ENCODE measurements around the gene OR9Q2. TPM values are rescaled to one million over a fixed set of nuclear protein-coding genes. Genes with fewer than 3 reads are reported as not detected.

OR9Q2 gene
- total RNA-seq (2022) (not detected in 2 replicates), Bru-seq, nascent RNA (percentile 24 among the genes with signal in this experiment), BruChase-seq, experiment 1, labeled RNA remaining after a 2-hour chase (percentile 17 among the genes with signal in this experiment), BruChase-seq, experiment 2, labeled RNA remaining after a 6-hour chase (percentile 16 among the genes with signal in this experiment)
- long read RNA-seq, result 0 reads

- no peaks in the 10 kb centered on the region for H3K27me3 ChIP-seq (replicated peaks; ENCODE audit: control insufficient read depth, insufficient read depth, low read length)
- DNase-seq, result no peak
- H3K27me3 Mint-ChIP-seq (ENCODE audit: insufficient read depth, unreplicated experiment), result no peaks in the 10 kb centered on the region
- intact Hi-C loops (cut with micrococcal nuclease; ENCODE audit: unreplicated experiment), result no loop called here
- no peak for TF ChIP-seq CTCF (IDR thresholded peaks at IDR 0.05; ENCODE audit: insufficient read depth in 1 of 2, low read depth in 1 of 2, low read length in 1 of 2, severe bottlenecking in 1 of 2, unreplicated experiment in 1 of 2)
- H3K4me1 ChIP-seq, result peaks cover 52% of the 10 kb centered on the region
- ChIA-PET POLR2A (no interaction called here), CTCF (no interaction called here)
- peaks cover 38% of the 10 kb centered on the region for H3K9me3 Mint-ChIP-seq (ENCODE audit: unreplicated experiment)
- H3K9me3 ChIP-seq, result peaks cover 4% of the 10 kb centered on the region
- H3K36me3 ChIP-seq (ENCODE audit: control insufficient read depth, insufficient read depth, low read length), result no peaks in the 10 kb centered on the region
- no peak within 1 kb of the TSS for H3K4me3 ChIP-seq (ENCODE audit: low read depth, low read length)
- no TSS peak for BruUV-seq (replicated peaks)
- H3K36me3 Mint-ChIP-seq (ENCODE audit: insufficient read depth, unreplicated experiment), result peaks cover 6% of the 10 kb centered on the region
- no peak within 1 kb of the TSS for H3K27ac Mint-ChIP-seq (ENCODE audit: unreplicated experiment)
- H3K4me1 Mint-ChIP-seq (ENCODE audit: low read depth, unreplicated experiment), result peaks cover 42% of the 10 kb centered on the region
- no peak within 1 kb of the TSS for H3K4me3 Mint-ChIP-seq (ENCODE audit: unreplicated experiment)
These were observed at the start of gene OR9Q2 for GRCh38 chr11:58188770-58189169. Gene OR9Q2 (plus strand): TSS chr11:58189070. CDS start chr11:58190491, 1,421 bp downstream.

GRCh38 chr11:58142761-58143160, 46.1 kb upstream of the OR9Q2 start:
- POLR2A ChIA-PET, result no interaction called here
- Histone ChIP-seq H3K4me1 (no peaks in the 10 kb centered on the region), H3K4me3 (ENCODE audit: low read depth, low read length) (no peak overlapping the region), H3K27me3 (replicated peaks; ENCODE audit: control insufficient read depth, insufficient read depth, low read length) (no peaks in the 10 kb centered on the region), H3K36me3 (ENCODE audit: control insufficient read depth, insufficient read depth, low read length) (no peaks in the 10 kb centered on the region), H3K9me3 (no peaks in the 10 kb centered on the region)
- no TSS peak for BruUV-seq (replicated peaks)
- Mint-ChIP-seq H3K4me3 (ENCODE audit: unreplicated experiment) (no peak overlapping the region), H3K36me3 (ENCODE audit: insufficient read depth, unreplicated experiment) (no peaks in the 10 kb centered on the region), H3K27ac (ENCODE audit: unreplicated experiment) (no peak overlapping the region), H3K9me3 (ENCODE audit: unreplicated experiment) (no peaks in the 10 kb centered on the region), H3K27me3 (ENCODE audit: insufficient read depth, unreplicated experiment) (no peaks in the 10 kb centered on the region), H3K4me1 (ENCODE audit: low read depth, unreplicated experiment) (no peaks in the 10 kb centered on the region)
- DNase-seq, result no peak
- no peak for TF ChIP-seq CTCF (IDR thresholded peaks at IDR 0.05; ENCODE audit: insufficient read depth in 1 of 2, low read depth in 1 of 2, low read length in 1 of 2, severe bottlenecking in 1 of 2, unreplicated experiment in 1 of 2)
- CTCF ChIA-PET, result no interaction called here
- intact Hi-C loops (cut with micrococcal nuclease; ENCODE audit: unreplicated experiment), result no loop called here

DNA sequence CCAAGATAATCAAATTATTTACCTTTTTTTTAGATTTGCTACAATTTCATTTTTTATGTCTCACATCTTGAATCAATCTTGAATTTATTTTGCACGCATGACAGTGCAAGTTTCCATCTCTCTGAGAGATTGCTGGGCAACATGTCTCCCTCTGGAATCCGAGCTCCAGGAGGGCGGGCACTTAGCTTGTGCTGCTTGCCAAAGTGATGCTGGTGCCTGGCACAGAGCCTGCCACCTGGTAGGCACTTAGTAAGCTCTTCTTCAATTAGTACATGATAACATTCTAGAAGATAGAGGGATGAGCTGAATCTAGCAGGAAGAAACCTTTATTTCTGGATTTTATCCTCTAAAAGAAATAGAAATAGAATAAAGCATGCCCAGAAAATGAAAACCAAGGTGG, 36.1 kb upstream of the OR9Q2 start:
- Mint-ChIP-seq H3K9me3 (ENCODE audit: unreplicated experiment) (peaks cover 11% of the 10 kb centered on the region), H3K27ac (ENCODE audit: unreplicated experiment) (no peak overlapping the region), H3K36me3 (ENCODE audit: insufficient read depth, unreplicated experiment) (no peaks in the 10 kb centered on the region), H3K4me3 (ENCODE audit: unreplicated experiment) (no peak overlapping the region), H3K27me3 (ENCODE audit: insufficient read depth, unreplicated experiment) (no peaks in the 10 kb centered on the region), H3K4me1 (ENCODE audit: low read depth, unreplicated experiment) (no peaks in the 10 kb centered on the region)
- ChIA-PET CTCF (interaction anchor here (1.2 kb wide), 1 partner anchor 133 kb away, joined by 3 read pairs; no protein-coding TSS in a partner anchor), POLR2A (no interaction called here)
- DNase-seq, result no peak
- H3K4me3 ChIP-seq (ENCODE audit: low read depth, low read length), result no peak overlapping the region
- H3K36me3 ChIP-seq (ENCODE audit: control insufficient read depth, insufficient read depth, low read length), result no peaks in the 10 kb centered on the region
- intact Hi-C loops (cut with micrococcal nuclease; ENCODE audit: unreplicated experiment), result no loop called here
- no TSS peak for BruUV-seq (replicated peaks)
- H3K27me3 ChIP-seq (replicated peaks; ENCODE audit: control insufficient read depth, insufficient read depth, low read length), result no peaks in the 10 kb centered on the region
- H3K4me1 ChIP-seq, result no peaks in the 10 kb centered on the region
- H3K9me3 ChIP-seq, result no peaks in the 10 kb centered on the region
- TF ChIP-seq CTCF (IDR thresholded peaks at IDR 0.05; ENCODE audit: insufficient read depth in 1 of 2, low read depth in 1 of 2, low read length in 1 of 2, severe bottlenecking in 1 of 2, unreplicated experiment in 1 of 2), result no peak

Measured in Caco-2 (cell line).